ENCODE data around the gene PADI6. TPM values are rescaled to one million over a fixed set of nuclear protein-coding genes. Genes with fewer than 3 reads are reported as not detected.

Gene PADI6
- total RNA-seq, 1 experiment from 2014 or later = not detected

GRCh38 chr1:17434016-17434415 lies 62.0 kb downstream of the PADI6 start:
- ChIA-PET RAD21 (ENCODE audit: low non-redundant PET in 1 of 2, low total read pairs in 2 of 2, uncharacterized antibody in 2 of 2, unreplicated experiment in 2 of 2) (no interaction called here), CTCF (no interaction called here)
- H3K27ac ChIP-seq (ENCODE audit: low read depth, low read length) = no peak overlapping the region

GRCh38 chr1:17434601-17435000 lies 62.6 kb downstream of the PADI6 start:
- peaks cover 17 to 48% of the 10 kb centered on the region in 2 experiments; a peak in 3 of 4 replicates for H3K36me3 ChIP-seq (ENCODE audit: control insufficient read depth in 1 of 2, insufficient read depth in 2 of 2, low read length in 2 of 2)
- peaks cover 7 to 14% of the 10 kb centered on the region in 2 experiments for H3K4me1 ChIP-seq (ENCODE audit: control insufficient read depth in 1 of 2, insufficient read depth in 2 of 2, low read length in 2 of 2)
- intact Hi-C loops (cut with micrococcal nuclease) = no loop called here
- H3K9me3 ChIP-seq (ENCODE audit: control insufficient read depth in 1 of 2, insufficient read depth in 1 of 2, low read depth in 1 of 2, low read length in 2 of 2) = no peaks in the 10 kb centered on the region
- H3K27me3 ChIP-seq (ENCODE audit: insufficient read depth, low read length) = no peaks in the 10 kb centered on the region
- no peak overlapping the region for H2AFZ ChIP-seq (ENCODE audit: low read depth, low read length, poor library complexity, severe bottlenecking)
- peaks cover 89% of the 10 kb centered on the region for H3K79me2 ChIP-seq (ENCODE audit: insufficient read depth, low read length)
- H3K9ac ChIP-seq (ENCODE audit: low read length) = no peak overlapping the region
- no peaks in the 10 kb centered on the region for H3K9me2 ChIP-seq (ENCODE audit: insufficient read depth)
- ChIA-PET POLR2A (no interaction called here), CTCF (no interaction called here), RAD21 (ENCODE audit: low non-redundant PET in 1 of 2, low total read pairs in 2 of 2, uncharacterized antibody in 2 of 2, unreplicated experiment in 2 of 2) (no interaction called here)
- no peak for ATAC-seq
- no peak overlapping the region for H3K4me3 ChIP-seq (replicated peaks in 1 of 2; ENCODE audit: low read depth in 1 of 2, low read length in 2 of 2)
- no peak overlapping the region for H3K27ac ChIP-seq (ENCODE audit: low read depth, low read length)
- H3K4me2 ChIP-seq (ENCODE audit: low read length) = no peak overlapping the region
- no TSS peak for BruUV-seq (replicated peaks)
- DNase-seq (ENCODE audit: low read depth, low spot score) = no peak
- peaks cover 6% of the 10 kb centered on the region; the same call in 1 of the 2 replicates for H4K20me1 ChIP-seq (ENCODE audit: insufficient read depth)
- TF ChIP-seq ZBTB33 (IDR thresholded peaks at IDR 0.05; ENCODE audit: extremely low read depth, insufficient replicate concordance, low read length) (no peak), JUND (IDR thresholded peaks at IDR 0.05) (no peak), TCF7L2 (IDR thresholded peaks at IDR 0.05; ENCODE audit: borderline replicate concordance, extremely low read depth, insufficient read depth, insufficient read length) (no peak), REST (IDR thresholded peaks at IDR 0.05; ENCODE audit: low read depth) (no peak), EGR1 (IDR thresholded peaks at IDR 0.05; ENCODE audit: low read depth) (no peak), CBX3 (IDR thresholded peaks at IDR 0.05; ENCODE audit: low read depth) (no peak)

More at GRCh38 chr1:17434016-17434415, 62.0 kb downstream of the PADI6 start:
- intact Hi-C loops (cut with micrococcal nuclease) = no loop called here
- no peak overlapping the region for H3K4me2 ChIP-seq (ENCODE audit: low read length)
- H3K4me3 ChIP-seq (replicated peaks in 1 of 2; ENCODE audit: low read depth in 1 of 2, low read length in 2 of 2) = no peak overlapping the region
- no peak for TF ChIP-seq MAX (IDR thresholded peaks at IDR 0.05)
- TF ChIP-seq ZBTB33 (IDR thresholded peaks at IDR 0.05; ENCODE audit: extremely low read depth, insufficient replicate concordance, low read length) = no peak
- TF ChIP-seq EZH2 (IDR thresholded peaks at IDR 0.05) = no peak
- no peak for TF ChIP-seq SIN3A (IDR thresholded peaks at IDR 0.05; ENCODE audit: low read depth)
- DNase-seq (ENCODE audit: low read depth, low spot score) (no peak), ATAC-seq (no peak)
- H3K4me1 ChIP-seq (ENCODE audit: control insufficient read depth in 1 of 2, insufficient read depth in 2 of 2, low read length in 2 of 2) = peaks cover 7 to 14% of the 10 kb centered on the region in 2 experiments
- H3K9ac ChIP-seq (ENCODE audit: low read length) = no peak overlapping the region
- H3K9me3 ChIP-seq (ENCODE audit: control insufficient read depth in 1 of 2, insufficient read depth in 1 of 2, low read depth in 1 of 2, low read length in 2 of 2) = no peaks in the 10 kb centered on the region
- BruUV-seq (replicated peaks) = no TSS peak
- H3K79me2 ChIP-seq (ENCODE audit: insufficient read depth, low read length) = peaks cover 90% of the 10 kb centered on the region
- POLR2A ChIA-PET = no interaction called here
- peaks cover 21 to 52% of the 10 kb centered on the region in 2 experiments; a peak in 3 of 4 replicates for H3K36me3 ChIP-seq (ENCODE audit: control insufficient read depth in 1 of 2, insufficient read depth in 2 of 2, low read length in 2 of 2)
- no peak overlapping the region for H2AFZ ChIP-seq (ENCODE audit: low read depth, low read length, poor library complexity, severe bottlenecking)
- no peaks in the 10 kb centered on the region for H3K9me2 ChIP-seq (ENCODE audit: insufficient read depth)
- H4K20me1 ChIP-seq (ENCODE audit: insufficient read depth) = peaks cover 11% of the 10 kb centered on the region; the same call in 1 of the 2 replicates
- no peaks in the 10 kb centered on the region for H3K27me3 ChIP-seq (ENCODE audit: insufficient read depth, low read length)

Data from HCT116 (cell line).